Erythroblast (primary cell): Measurements from ENCODE around the gene KCNAB2.

Experiments
- DNase-seq, 2 experiments: peaks; one replicate each; lab custom pipeline; 2025; lab: John Stamatoyannopoulos, UW
- GATA1 ChIP-seq: IDR thresholded peaks from 2 replicates; pipeline ENCODE4 v1.6.1; 2011; ENCODE audit warnings: low read depth, mild to moderate bottlenecking, control low read depth, low read length, moderate library complexity
- POLR2A ChIP-seq: IDR thresholded peaks from 2 replicates; pipeline ENCODE4 v1.6.1; 2011; ENCODE audit warnings: mild to moderate bottlenecking, low read length

Gene KCNAB2

DNA sequence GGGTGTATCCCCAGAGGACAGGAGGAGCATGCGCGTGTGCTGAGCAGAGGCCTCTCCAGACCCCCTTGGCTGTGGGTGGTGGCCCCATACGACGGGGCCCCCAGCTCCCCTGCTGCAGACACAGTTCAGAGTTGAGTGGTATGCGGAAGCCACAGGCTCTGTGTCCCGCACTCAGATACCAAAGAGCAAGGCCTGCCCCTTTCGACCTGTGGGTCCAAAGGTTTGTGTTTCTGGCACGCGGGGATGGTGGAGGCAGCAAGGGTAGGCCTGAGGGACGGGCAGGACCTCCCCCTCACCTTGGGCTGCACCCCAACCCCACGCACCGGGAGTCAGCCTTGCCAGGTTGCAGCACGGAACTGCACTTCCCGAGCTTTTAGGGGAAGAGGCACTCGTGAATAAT is at the start of gene KCNAB2:
TSS of gene KCNAB2 (plus strand) at position 328 of the 400 bp plus-strand sequence. CDS start 5,649 bp downstream, outside the sequence.
- no peak for DNase-seq
- no peak for TF ChIP-seq POLR2A

DNA sequence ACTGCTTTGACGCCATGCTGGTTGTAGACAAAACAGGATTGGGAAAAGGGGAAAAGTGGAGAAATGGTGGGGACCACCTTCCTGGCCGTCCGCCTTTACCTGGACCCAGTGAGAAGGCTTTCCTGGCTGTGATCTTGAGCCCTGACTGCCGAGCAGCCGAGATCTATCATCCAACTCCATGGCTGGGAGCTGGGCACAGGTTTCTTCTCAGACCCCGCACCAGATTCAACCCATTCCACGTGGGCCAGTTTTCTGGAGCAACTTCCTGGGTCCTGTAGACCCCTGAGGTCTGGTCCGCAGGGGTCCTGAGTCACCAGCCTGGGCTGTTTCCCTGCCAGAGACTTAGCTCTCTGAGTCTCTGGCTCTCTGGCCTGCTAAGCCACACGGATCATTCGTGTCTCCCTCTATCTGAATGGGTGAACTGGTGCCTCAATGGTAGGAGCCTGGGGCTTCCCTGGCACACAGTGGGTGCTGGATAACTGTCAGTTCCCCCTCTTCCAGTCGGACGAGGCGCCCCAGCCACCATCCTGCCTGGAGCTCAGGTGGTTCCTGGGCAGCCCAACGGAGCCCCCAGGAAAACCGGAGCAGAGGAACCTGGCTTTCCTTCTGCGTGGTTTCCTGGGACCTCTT is 48.9 kb upstream of the KCNAB2 start:
- TF ChIP-seq POLR2A (no peak), GATA1 (no peak)
- DNase-seq: no peak

DNA sequence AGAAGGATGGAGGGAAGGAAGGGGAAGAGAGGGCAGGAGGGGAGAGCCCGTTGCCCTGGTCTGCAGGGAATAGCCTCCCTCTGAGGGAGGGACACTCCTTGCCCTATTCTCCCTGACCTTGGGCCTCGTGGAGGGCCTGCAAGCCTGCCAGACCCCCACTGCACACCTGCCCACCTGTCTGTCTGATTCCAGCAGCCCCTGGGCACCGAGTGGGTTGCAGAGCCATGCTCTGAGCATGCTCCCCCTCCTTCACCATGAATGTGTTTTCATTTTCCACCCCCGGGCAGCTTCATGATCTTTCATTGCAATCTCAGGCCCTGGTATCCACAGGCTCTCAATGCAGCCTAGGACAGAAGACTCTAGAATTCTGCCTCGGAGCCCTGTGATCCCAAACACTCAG is 48.4 kb upstream of the KCNAB2 start:
- DNase-seq: no peak
- TF ChIP-seq GATA1 (no peak), POLR2A (no peak)

DNA sequence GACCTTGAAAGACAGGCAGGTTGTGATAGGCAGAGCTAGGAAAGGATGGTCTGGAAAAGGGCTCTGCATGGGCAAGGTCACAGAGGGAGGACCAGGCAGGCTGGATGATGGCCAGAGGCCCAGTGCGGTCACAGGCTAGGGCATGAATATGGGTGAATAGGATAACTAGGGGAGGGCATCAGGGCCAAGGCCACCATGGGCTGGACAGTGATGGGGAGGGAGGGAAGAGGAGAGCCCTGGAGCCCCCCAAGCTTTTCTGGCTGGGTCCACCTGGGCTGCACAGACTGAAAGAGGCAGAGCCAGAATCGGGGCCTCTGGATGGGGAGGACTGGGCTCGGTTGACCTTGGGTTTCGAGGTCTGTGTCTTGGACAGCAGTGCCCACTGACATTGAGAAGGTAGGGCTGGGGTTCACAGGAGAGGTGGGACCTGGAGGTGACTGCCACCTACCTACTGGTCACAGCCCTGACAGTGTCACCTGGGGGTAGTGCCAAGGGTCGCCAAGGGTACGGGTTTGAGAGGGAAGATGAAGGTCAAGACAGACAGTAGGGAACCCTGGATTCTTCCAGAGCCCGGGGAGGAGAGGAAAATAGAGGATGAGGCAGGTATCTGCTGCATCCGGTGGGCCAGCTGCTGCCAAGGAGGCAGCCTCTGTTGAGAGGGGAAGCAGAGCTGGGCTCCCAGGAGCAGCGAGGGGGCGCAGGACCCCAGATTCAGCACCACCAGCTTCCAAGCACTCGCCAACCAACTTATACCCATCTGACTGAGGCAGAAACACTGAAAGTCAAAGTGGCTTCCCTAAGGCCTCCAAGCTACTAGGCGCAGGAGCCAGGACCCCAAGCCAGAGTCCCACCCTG is 47.4 kb upstream of the KCNAB2 start:
- TF ChIP-seq POLR2A (no peak), GATA1 (no peak)
- no peak for DNase-seq

DNA sequence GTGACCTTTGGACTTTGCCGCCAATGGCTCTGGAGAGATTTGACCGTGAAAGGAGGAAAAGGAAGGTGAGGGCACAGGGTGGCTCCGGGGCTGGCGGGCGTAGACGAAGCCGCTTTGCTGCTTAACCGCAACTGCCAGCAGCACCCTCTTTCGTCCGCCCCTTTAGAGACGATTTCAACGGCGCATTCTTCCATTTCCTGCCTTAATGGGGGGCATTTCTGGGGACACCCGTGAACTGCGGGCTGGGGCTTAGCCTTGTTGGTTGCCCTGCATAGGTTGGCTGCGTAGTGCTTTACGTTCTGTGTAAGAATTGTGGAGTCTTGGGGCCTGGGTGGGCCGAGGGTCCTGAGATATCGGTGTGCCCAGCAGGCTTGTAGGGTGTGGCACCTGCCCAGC is 46.8 kb upstream of the KCNAB2 start:
- TF ChIP-seq POLR2A (no peak), GATA1 (no peak)
- DNase-seq: no peak

DNA sequence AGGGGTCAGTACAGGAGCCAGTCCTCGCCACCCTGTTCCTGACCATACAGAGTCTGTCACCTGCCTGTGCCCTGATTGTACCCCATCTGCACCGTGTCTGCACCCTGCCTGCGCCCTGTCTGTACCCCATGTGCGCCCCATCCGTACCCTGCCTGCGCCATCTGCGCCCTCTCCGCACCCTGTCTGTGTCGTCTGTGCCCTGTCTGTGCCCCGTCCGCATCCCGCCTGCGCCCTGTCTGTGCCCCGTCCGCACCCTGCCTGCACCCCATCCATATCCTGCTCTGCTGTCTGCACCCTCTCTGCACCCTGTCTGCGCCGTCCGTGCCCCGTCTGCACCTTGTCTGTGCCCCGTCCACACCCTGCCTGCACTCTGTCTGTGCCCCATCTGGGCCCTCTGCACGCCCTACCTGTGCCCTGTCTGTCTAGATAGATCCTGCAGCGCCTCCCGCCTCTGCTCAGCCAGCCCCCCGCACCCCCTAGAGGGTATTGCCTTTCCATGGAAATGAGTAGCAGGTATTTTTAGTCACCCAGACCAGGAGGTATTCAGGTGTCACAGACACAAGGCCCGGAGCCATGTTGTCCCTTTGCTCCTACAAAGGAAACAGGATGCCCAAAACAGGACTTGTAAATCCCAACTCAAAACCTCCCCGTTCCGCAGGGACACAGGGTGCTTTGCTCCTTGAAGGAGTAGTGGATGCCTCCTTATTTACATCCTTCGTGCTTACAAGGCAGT is 45.8 kb upstream of the KCNAB2 start:
- no peak for TF ChIP-seq POLR2A
- no peak for TF ChIP-seq GATA1
- no peak for DNase-seq

DNA sequence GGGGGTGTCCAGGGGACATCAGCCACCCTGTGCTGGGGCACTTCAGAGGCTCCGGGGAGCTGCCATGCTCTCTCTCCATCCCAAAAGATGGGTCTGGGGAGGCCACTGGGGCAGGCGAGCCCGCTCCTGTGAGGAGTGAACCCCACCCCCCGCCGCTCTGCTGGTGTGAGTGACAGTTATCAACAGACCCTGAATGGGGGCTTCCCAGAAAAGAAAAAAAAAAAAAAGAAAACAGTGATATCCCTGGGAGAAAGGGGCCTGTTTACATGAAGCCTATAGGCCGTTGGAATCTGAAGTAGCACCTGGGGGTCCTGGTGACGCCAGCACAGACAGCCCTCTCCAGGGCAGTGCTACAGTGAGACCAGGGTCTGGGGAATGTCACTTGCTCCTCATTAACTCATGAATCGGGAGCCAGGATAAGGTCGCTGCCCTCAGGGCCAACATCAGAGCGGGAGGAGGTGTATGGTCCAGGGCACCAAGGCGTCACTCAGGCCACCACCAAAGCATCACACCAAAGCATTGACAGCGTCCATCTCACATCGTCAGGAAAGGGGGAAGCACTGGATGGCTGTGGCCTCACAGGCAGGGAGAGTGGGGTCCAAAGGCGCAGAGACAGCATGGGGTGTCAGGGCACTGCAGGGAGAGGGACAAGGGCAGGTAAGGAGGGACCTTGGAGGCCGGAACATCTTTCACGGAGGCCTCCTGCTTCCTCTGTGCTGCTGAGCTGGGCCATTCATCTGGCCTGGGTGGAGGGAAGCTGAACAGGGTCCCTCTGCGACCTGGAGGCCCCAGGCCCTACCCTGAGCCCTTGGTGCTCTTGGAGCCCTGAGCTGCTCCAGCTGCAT is 45.0 kb upstream of the KCNAB2 start:
- TF ChIP-seq GATA1 (no peak), POLR2A (no peak)

DNA sequence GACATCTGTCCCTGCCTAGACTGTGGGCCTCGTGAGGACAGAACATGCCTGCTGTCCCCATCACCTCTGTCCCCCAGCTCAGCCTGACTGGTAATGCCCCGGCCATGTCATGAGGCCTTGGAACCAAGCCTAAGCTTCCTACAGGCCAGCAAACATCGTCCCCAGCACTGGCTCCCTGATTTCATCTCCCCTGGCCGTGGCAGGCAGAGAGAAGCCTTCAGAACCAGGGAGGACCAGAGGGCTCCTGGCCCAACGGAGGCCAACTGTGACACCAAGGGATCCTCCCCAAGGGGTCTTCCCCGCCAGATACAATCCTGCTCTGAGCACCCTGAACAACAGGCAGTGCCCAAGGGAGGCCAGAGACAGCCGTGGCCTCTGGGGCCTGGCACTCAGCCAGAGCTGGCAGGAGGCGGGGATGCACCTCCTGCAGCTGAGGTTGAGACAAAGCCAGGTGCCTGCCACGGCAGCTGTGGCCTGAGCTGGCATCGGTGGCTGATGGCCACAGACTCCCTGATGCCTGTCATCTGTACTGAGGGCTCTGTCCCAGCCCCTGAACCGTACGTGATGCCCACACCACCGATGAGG is 43.6 kb upstream of the KCNAB2 start:
- DNase-seq: no peak
- TF ChIP-seq GATA1: no peak
- TF ChIP-seq POLR2A: no peak

More for the DNA sequence above, 45.0 kb upstream of the KCNAB2 start:
- no peak for DNase-seq

DNA sequence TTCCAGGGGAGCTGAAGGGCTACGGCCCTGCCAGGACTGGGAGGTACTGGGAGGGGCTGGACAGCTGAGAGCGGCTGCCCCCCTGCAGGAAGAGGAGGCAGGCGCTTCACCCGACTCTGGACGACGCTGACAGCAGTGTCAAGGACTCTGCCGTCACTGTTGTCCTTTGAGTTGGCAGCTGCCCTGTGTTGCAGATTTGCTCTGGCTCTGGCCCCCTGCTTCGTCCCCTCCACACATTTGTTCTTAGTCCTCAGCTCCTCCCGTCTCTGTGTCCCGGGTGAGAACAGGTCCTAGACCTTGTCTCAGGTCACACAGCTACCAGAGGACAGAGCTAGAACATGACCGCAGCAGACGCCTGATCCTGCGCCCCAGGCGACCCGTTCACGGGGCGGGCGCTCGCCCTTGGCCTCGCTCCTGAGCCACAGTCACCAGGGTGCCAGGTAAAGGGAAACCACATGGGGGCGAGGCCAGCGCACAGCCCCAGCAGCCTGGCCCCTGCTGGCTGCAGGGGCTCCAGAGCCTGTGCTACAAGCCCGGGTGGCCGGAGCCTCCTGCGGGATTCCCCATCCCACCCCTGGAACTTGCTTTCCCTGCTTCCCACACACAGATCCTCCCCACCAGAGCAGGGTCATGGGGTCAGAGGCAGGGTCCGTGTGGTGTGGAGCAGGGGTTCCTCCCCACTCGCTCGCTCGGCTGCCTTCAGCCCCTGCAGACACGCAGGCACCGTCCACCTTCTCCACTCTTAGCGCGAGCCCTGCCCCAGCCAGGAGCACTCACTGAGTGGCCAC is 42.8 kb upstream of the KCNAB2 start:
- TF ChIP-seq POLR2A (no peak), GATA1 (no peak)
- DNase-seq: no peak

DNA sequence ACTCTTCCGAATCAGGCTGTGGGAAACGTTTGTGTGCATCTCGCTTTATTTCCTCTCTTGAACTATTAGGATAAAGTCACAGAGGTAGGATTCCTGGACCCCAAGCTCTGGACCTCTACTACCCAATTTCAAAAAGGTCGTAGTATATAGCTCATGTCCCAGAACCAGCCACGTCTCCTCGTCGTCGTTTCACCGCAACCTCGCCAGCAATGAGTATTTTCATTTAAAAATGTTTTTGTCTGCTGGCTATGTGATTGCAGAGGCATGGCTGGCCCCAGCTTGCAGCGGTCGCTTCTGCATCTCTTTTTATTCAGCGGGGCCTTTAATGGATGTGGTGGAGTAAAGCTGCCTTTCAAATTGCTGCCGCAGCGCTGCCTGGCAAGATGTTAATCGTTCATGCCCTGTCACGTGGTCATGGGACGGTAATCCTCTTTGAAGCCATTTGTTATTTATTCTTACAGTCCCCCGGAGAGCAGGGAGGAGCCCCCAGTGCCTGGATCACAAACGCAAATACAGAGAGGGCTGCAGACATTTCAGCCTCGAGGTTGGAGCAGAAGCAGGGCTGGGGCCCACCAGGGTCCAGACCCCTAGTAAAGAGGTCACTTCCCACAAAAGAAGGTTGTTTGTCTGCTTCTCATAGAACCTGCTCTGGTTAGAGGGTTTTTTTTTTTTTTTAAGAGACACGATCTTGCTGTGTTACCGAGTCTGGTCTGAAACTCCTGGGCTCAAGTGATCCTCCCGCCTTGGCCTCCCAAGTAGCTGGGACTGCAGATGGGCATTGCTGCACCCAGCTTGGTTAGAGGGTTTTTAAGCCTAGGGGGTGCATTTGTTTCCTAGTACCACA is 41.9 kb upstream of the KCNAB2 start:
- no peak for DNase-seq
- no peak for TF ChIP-seq GATA1
- no peak for TF ChIP-seq POLR2A

DNA sequence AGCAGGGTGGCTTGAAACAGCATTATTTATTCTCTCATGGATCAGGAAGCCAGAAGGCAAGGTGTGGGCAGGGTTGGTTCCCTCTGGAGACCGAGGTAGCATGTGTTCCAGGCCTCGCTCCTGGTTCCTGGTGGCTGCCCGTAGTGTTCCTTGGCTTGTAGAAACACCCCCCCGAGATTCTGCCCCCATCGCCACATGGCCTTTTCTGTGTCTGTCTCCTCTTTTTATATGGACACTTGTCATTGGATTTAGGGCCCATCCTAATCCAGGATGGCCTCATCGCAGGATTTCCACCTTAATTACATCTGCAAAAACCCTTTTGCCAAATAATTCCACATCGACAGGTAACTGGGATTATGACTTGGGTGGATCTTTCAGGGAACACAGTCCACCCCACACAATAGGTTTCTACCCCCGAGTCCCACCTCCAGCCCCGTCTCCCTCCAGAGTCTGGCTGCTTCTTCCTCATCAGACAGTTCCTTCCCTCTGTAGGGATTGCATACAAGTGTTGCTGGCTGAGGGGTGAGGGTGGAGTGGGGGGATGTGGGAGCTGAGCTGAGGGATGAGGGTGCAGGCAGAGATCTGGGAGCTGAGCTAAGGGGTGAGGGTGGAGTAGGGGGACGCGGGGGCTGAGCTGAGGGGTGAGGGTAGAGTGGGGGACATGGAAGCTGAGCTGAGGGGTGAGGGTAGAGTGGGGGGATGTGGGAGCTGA is 41.1 kb upstream of the KCNAB2 start:
- DNase-seq: no peak
- TF ChIP-seq POLR2A (no peak), GATA1 (no peak)
